GM12878 (cell line): ENCODE measurements around the gene AGAP1. TPM values are rescaled to one million over a fixed set of nuclear protein-coding genes. Genes with fewer than 3 reads are reported as not detected.

Source experiments
- ATAC-seq: fragments of 200-7000 bp; cut with Tn5 transposase; 3 replicates; pipeline ENCODE4 v1.9.1; 2020; ENCODE audit warnings: mild to moderate bottlenecking, moderate library complexity
- BruUV-seq: library from RNA; stranded (reverse); fragments of 400-500 nt; replicated peaks from 2 replicates; lab custom pipeline; 2021; lab: Mats Ljungman, UMichigan
- CTCF ChIA-PET: fragments of 300-600 bp; sonication (Branson Sonifier 250); formaldehyde crosslinking; extraction: SDS; loops from one replicate; lab custom pipeline; 2021; ENCODE audit warnings: inconsistent platforms; lab: Yijun Ruan, JAX
- POLR2A ChIA-PET: fragments of 350-600 bp; formaldehyde crosslinking; extraction: SDS; loops from one replicate; lab custom pipeline; 2021; ENCODE audit warnings: inconsistent platforms; lab: Charles Lee
- RAD21 ChIA-PET: fragments of 300-600 bp; sonication (Branson Sonifier 250); formaldehyde crosslinking; loops from one replicate; lab custom pipeline; 2023; ENCODE audit warnings: antibody characterized with exemption; ENCODE audit not compliant: unreplicated experiment; lab: Charles Lee
- SMC1A ChIA-PET: fragments of 300-600 bp; sonication (Branson Sonifier 250); formaldehyde crosslinking; loops from one replicate; lab custom pipeline; 2023; ENCODE audit not compliant: unreplicated experiment, uncharacterized antibody; lab: Charles Lee
- DNase-seq: peaks from one replicate; pipeline ENCODE4 v3.0.0-alpha.2; 2011; ENCODE audit warnings: low read depth, low spot score
- FAIRE-seq: peaks from 3 replicates; lab custom pipeline; 2011; peaks lifted over from hg19 to GRCh38; lab: Jason Lieb, UNC
- H2AFZ ChIP-seq: 2 replicates; pipeline ENCODE4 v1.6.0; 2011; ENCODE audit warnings: low read depth, low read length, control low read depth; ENCODE audit not compliant: control insufficient read depth
- H3K27ac ChIP-seq: 2 replicates; pipeline ENCODE4 v1.5.1; 2011; ENCODE audit warnings: control low read depth; ENCODE audit not compliant: control insufficient read depth, insufficient read depth
- H3K27me3 ChIP-seq, 2 experiments: replicated peaks in 1 of 2; 2 replicates each; pipeline versions ENCODE4 v1.6.0 to v1.6.1; 2011; ENCODE audit warnings: low read length in 1 of 2; ENCODE audit not compliant: control insufficient read depth in 2 of 2, insufficient read depth in 2 of 2
- H3K36me3 ChIP-seq, 2 experiments: 2 replicates each; pipeline ENCODE4 v1.5.1; 2011; ENCODE audit warnings: low read length in 1 of 2; ENCODE audit not compliant: control insufficient read depth in 2 of 2, insufficient read depth in 2 of 2
- H3K4me1 ChIP-seq: 2 replicates; pipeline ENCODE4 v1.6.1; 2011; ENCODE audit warnings: mild to moderate bottlenecking, low read length, moderate library complexity, mixed read lengths; ENCODE audit not compliant: control insufficient read depth, insufficient read depth
- H3K4me2 ChIP-seq: 2 replicates; pipeline ENCODE4 v1.6.0; 2011; ENCODE audit warnings: control low read depth; ENCODE audit not compliant: control insufficient read depth, insufficient read depth
- H3K4me3 ChIP-seq: fragments of 200-600 bp; sonication (generic); 2 replicates; pipeline ENCODE4 v1.5.1; 2016
- H3K79me2 ChIP-seq: 2 replicates; pipeline ENCODE4 v1.6.0; 2011; ENCODE audit warnings: low read length; ENCODE audit not compliant: control insufficient read depth, insufficient read depth
- H3K9ac ChIP-seq: 2 replicates; pipeline ENCODE4 v1.8.0; 2011; ENCODE audit warnings: low read length, control low read depth, mixed read lengths; ENCODE audit not compliant: control insufficient read depth, insufficient read depth
- H3K9me3 ChIP-seq: replicated peaks from 3 replicates; pipeline ENCODE4 v1.5.1; 2011; ENCODE audit warnings: mild to moderate bottlenecking, low read length; ENCODE audit not compliant: control insufficient read depth, insufficient read depth
- H4K20me1 ChIP-seq: 2 replicates; pipeline ENCODE4 v1.6.0; 2011; ENCODE audit not compliant: control insufficient read depth, insufficient read depth
- CHD2 ChIP-seq: IDR thresholded peaks from 2 replicates; pipeline ENCODE4 v1.6.1; 2011; ENCODE audit warnings: low read depth, low read length, improper control_type of control experiment, borderline replicate concordance
- MEF2B ChIP-seq: fragments of 450-650 bp; IDR thresholded peaks from 2 replicates; pipeline ENCODE4 v1.6.1; 2018; ENCODE audit warnings: mild to moderate bottlenecking, moderate library complexity; ENCODE audit not compliant: partially characterized antibody, poor library complexity, severe bottlenecking
- MXI1 ChIP-seq: fragments of 150-350 bp; IDR thresholded peaks from 2 replicates; pipeline ENCODE4 v1.6.1; 2011; ENCODE audit warnings: low read depth, mild to moderate bottlenecking, inconsistent platforms, low read length, improper control_type of control experiment
- RFX5 ChIP-seq: IDR thresholded peaks from 2 replicates; pipeline ENCODE4 v1.6.1; 2011; ENCODE audit warnings: low read depth, low read length, improper control_type of control experiment
- STAT1 ChIP-seq: fragments of 450-650 bp; conservative IDR thresholded peaks from 2 replicates; pipeline ENCODE4 v1.6.1; 2014; ENCODE audit warnings: antibody characterized with exemption, mild to moderate bottlenecking
- WGBS: methylation state at CpG from one replicate; pipeline ENCODE4 v1.1.6; 2016; ENCODE audit warnings: low lambda C conversion rate; ENCODE audit not compliant: insufficient replicate concordance, insufficient coverage; ENCODE audit errors: missing lambda C conversion rate; 5-methylcytosine and 5-hydroxymethylcytosine counted together
- in situ Hi-C: fragments of 300-500 bp; cut with MboI; formaldehyde crosslinking; loops from 9 replicates; pipeline ENCODE4 v1.14.3; 2018; ENCODE audit warnings: mixed read lengths
- intact Hi-C: fragments of 100-400 bp; cut with micrococcal nuclease; formaldehyde crosslinking; loops from one replicate; pipeline ENCODE4 v1.14.2; 2022; ENCODE audit not compliant: unreplicated experiment
- polyA plus RNA-seq, 11 experiments: library from polyadenylated mRNA; depleted of rRNA in 4 of 11; unstranded in 6 of 11; stranded (reverse) in 5 of 11; fragments of >200 nt; fragmentation: Nextera tagmentation in 4 of 11; fragmentation: Illumina TruSeq in 1 of 11; extraction: Ambion mirVana in 4 of 11; extraction: Trizol in 1 of 11; gene quantifications; 1 replicate in 1 of 11; 2 replicates in 10 of 11; pipeline versions ENCODE4 v1.2.1 to v1.2.3, GENCODE V29; 2011 to 2016; ENCODE audit warnings: inconsistent platforms in 2 of 11, missing spikeins in 2 of 11, low read depth in 1 of 11
- total RNA-seq, 4 experiments: library from RNA; depleted of rRNA in 3 of 4; stranded (reverse); fragments of >200 nt in 3 of 4; fragmentation: Illumina TruSeq in 1 of 4; extraction: Trizol in 1 of 4; gene quantifications; 2 replicates each; pipeline versions ENCODE4 v1.2.1 to v1.2.3, GENCODE V29; 2013 to 2021
- TF ChIP-seq, protein P1 (sequence below): fragments of 450-650 bp; IDR thresholded peaks from 2 replicates; pipeline ENCODE4 v1.6.1; 2017; ENCODE audit warnings: mild to moderate bottlenecking, moderate library complexity

AGAP1 gene
- total and polyA plus RNA-seq, 10 of the 15 experiments (the other 5 are each of a cell fraction or from before 2014, with no cell fraction given): 0.05 to 0.15 (median 0.06) TPM; not detected in 7

DNA sequence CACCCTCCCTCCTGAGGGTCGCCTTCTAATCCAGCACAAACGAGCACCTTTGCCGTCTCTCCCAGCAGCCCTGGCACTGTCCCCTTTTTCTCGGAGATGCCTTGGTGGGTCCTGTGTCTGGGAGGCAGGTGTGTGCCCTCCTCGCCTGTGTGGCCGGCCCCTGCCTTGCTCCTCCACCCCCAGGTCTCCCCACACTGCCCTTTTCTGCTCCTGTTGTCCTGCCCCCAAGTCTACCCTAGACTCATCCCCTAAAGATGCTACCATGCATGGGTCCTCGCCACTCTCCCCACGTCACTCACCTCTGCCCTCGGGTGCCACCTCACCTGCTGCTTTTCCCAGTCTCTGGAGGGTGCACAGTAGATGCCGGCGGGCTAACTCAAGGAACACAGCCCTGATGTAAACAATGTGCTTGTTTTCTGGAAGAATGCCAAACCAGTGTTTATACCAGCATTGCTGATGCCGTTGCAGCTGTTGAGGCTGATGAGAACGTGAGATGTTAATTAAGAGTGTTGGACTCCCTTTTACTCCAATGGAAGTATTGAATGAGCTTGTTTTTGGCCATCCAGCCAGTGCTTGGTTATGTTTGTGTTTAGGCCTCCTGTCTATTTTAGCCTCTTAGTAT lies 223.1 kb downstream of the AGAP1 start:
- ChIA-PET RAD21 (no interaction called here), POLR2A (no interaction called here), SMC1A (no interaction called here), CTCF (no interaction called here)
- H3K4me1 ChIP-seq: no peaks in the 10 kb centered on the region
- H3K9ac ChIP-seq: no peak overlapping the region
- H2AFZ ChIP-seq: no peak overlapping the region
- FAIRE-seq (no peak), DNase-seq (no peak), ATAC-seq (no peak)
- H3K4me3 ChIP-seq: no peak overlapping the region
- H3K27ac ChIP-seq: no peak overlapping the region
- H3K9me3 ChIP-seq: no peaks in the 10 kb centered on the region
- no peaks in the 10 kb centered on the region for H3K36me3 ChIP-seq
- H3K4me2 ChIP-seq: no peak overlapping the region
- intact Hi-C loops: no loop called here
- no TSS peak for BruUV-seq
- no peaks in the 10 kb centered on the region for H4K20me1 ChIP-seq
- in situ Hi-C loops: no loop called here
- H3K79me2 ChIP-seq: no peaks in the 10 kb centered on the region
- 19% methylated on average over 13 of the region's 13 CpGs for WGBS
- no peaks in the 10 kb centered on the region; a peak in 1 of 4 replicates for H3K27me3 ChIP-seq
- TF ChIP-seq, protein P1, sequence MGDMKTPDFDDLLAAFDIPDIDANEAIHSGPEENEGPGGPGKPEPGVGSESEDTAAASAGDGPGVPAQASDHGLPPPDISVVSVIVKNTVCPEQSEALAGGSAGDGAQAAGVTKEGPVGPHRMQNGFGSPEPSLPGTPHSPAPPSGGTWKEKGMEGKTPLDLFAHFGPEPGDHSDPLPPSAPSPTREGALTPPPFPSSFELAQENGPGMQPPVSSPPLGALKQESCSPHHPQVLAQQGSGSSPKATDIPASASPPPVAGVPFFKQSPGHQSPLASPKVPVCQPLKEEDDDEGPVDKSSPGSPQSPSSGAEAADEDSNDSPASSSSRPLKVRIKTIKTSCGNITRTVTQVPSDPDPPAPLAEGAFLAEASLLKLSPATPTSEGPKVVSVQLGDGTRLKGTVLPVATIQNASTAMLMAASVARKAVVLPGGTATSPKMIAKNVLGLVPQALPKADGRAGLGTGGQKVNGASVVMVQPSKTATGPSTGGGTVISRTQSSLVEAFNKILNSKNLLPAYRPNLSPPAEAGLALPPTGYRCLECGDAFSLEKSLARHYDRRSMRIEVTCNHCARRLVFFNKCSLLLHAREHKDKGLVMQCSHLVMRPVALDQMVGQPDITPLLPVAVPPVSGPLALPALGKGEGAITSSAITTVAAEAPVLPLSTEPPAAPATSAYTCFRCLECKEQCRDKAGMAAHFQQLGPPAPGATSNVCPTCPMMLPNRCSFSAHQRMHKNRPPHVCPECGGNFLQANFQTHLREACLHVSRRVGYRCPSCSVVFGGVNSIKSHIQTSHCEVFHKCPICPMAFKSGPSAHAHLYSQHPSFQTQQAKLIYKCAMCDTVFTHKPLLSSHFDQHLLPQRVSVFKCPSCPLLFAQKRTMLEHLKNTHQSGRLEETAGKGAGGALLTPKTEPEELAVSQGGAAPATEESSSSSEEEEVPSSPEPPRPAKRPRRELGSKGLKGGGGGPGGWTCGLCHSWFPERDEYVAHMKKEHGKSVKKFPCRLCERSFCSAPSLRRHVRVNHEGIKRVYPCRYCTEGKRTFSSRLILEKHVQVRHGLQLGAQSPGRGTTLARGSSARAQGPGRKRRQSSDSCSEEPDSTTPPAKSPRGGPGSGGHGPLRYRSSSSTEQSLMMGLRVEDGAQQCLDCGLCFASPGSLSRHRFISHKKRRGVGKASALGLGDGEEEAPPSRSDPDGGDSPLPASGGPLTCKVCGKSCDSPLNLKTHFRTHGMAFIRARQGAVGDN: no peak
- TF ChIP-seq MEF2B (no peak), MXI1 (no peak), STAT1 (no peak), CHD2 (no peak), RFX5 (no peak)
